ENCODE results near the gene DNAH17. TPM values are rescaled to one million over a fixed set of nuclear protein-coding genes. Genes with fewer than 3 reads are reported as not detected.
A peak's percentile ranks its signal among the peaks of the same experiment; 100 is the strongest.

The DNAH17 gene
- total RNA-seq, 1 experiment from 2014 or later, result 0.13 TPM

DNA sequence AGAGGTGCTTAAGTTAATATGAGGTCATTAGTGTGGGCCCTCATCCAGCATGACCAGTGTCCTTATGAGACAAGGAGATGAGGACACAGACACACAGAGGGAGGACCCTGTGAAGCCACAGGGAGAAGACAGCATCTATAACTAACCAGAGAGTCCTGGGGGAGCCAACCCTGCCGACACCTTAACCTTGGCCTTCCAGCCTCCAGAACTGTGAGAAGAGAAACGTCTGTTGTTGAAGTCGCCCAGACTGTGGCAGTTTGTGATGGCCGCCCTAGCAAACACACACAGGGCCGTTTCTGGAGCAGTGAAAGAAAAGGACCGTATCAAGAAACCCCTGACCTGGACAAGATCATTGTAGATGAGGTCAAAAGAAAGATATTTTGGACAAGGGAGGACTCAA, 26.7 kb downstream of the DNAH17 start:
- H3K56ac ChIP-seq (ENCODE audit: insufficient read length, low read depth, low read length), result no peak overlapping the region
- H3K36me3 Mint-ChIP-seq (ENCODE audit: insufficient read depth in 1 of 3, low read depth in 3 of 3), result peaks cover 0 to 8% (median 0%) of the 10 kb centered on the region in 3 experiments; a peak in 2 of 7 replicates
- no peak overlapping the region for H3K4ac ChIP-seq (ENCODE audit: low read depth, low read length)
- no peaks in the 10 kb centered on the region for H3K23me2 ChIP-seq (ENCODE audit: insufficient read length, low read depth, low read length, poor library complexity, severe bottlenecking)
- H2BK12ac ChIP-seq (ENCODE audit: insufficient read length, low read depth, low read length), result no peak overlapping the region
- no peak for DNase-seq
- no peak overlapping the region for H2BK5ac ChIP-seq (ENCODE audit: insufficient read length, low read length)
- H3K9me3 ChIP-seq (ENCODE audit: control insufficient read depth, low read depth, low read length), result no peaks in the 10 kb centered on the region
- no peak overlapping the region for H2BK20ac ChIP-seq (ENCODE audit: low read depth, low read length, poor library complexity, severe bottlenecking)
- no peak overlapping the region for H3K23ac ChIP-seq (ENCODE audit: insufficient read length, low read depth, low read length)
- no peak overlapping the region for H3K4me3 Mint-ChIP-seq
- H3K27ac Mint-ChIP-seq, result peak overlapping the region in 1 of 3 experiments; percentile 63; a peak in 1 of 7 replicates
- H3K18ac ChIP-seq (ENCODE audit: insufficient read length, low read depth, low read length), result no peak overlapping the region
- peaks cover 12% of the 10 kb centered on the region for H3K27me3 Mint-ChIP-seq (ENCODE audit: low read depth)
- peaks cover 2 to 15% of the 10 kb centered on the region in 2 experiments; a peak in 2 of 5 replicates for H3K9me3 Mint-ChIP-seq
- H3T11ph ChIP-seq (ENCODE audit: low read length), result no peak overlapping the region
- no peak overlapping the region for H4K8ac ChIP-seq (replicated peaks; ENCODE audit: insufficient read length, low read depth, low read length)
- H4K91ac ChIP-seq (ENCODE audit: insufficient read length, low read depth, low read length), result no peak overlapping the region
- H2AK5ac ChIP-seq (ENCODE audit: insufficient read length, low read length), result no peak overlapping the region
- H3K79me2 ChIP-seq (ENCODE audit: insufficient read depth, low read length), result no peaks in the 10 kb centered on the region
- no peak overlapping the region for H3K14ac ChIP-seq (ENCODE audit: insufficient read depth, low read length)
- no peak overlapping the region for H2BK15ac ChIP-seq (ENCODE audit: low read depth, low read length)
- H3K9ac ChIP-seq (ENCODE audit: extremely low read depth, insufficient read length, low read length), result no peak overlapping the region
- H3K79me1 ChIP-seq (ENCODE audit: insufficient read depth, low read depth, low read length, poor library complexity, severe bottlenecking), result no peaks in the 10 kb centered on the region
- H2AFZ ChIP-seq (ENCODE audit: low read length), result no peak overlapping the region
- no peak overlapping the region for H2BK120ac ChIP-seq (ENCODE audit: low read depth, low read length, poor library complexity, severe bottlenecking)
- no peak overlapping the region for H3K4me2 ChIP-seq (ENCODE audit: insufficient read depth, insufficient read length, low read length)
- H4K20me1 ChIP-seq (ENCODE audit: control insufficient read depth, insufficient read depth, insufficient read length), result no peaks in the 10 kb centered on the region
- TF ChIP-seq CTCF (conservative IDR thresholded peaks at IDR 0.05), result no peak
- no peak overlapping the region for H4K5ac ChIP-seq (ENCODE audit: insufficient read length, low read depth, low read length)
- H3K4me1 ChIP-seq (ENCODE audit: insufficient read depth, low read length), result no peaks in the 10 kb centered on the region
- H3K27ac ChIP-seq (ENCODE audit: insufficient read length, low read depth, low read length), result no peak overlapping the region
- WGBS (ENCODE audit: extremely low coverage, insufficient read length, low lambda C conversion rate), result no CpG with 5 or more reads among the region's 6 CpGs
- no peaks in the 10 kb centered on the region for H3K4me1 Mint-ChIP-seq
- no peaks in the 10 kb centered on the region for H3K27me3 ChIP-seq (ENCODE audit: insufficient read depth, low read length)

All from H9 (cell line).